Astrocyte (in vitro differentiated cells and primary cell): ENCODE data around the gene MYO16.

Experiments
- EZH2 ChIP-seq: IDR thresholded peaks from 2 replicates; pipeline ENCODE4 v1.6.1; 2012; ENCODE audit warnings: mild to moderate bottlenecking, low read length, inconsistent platforms; ENCODE audit not compliant: insufficient read depth
- TF ChIP-seq, protein P1 (sequence below): IDR thresholded peaks from 2 replicates; pipeline ENCODE4 v1.5.1; 2011; ENCODE audit warnings: low read depth, mild to moderate bottlenecking, inconsistent platforms, low read length, moderate library complexity; ENCODE audit not compliant: insufficient read depth

DNA sequence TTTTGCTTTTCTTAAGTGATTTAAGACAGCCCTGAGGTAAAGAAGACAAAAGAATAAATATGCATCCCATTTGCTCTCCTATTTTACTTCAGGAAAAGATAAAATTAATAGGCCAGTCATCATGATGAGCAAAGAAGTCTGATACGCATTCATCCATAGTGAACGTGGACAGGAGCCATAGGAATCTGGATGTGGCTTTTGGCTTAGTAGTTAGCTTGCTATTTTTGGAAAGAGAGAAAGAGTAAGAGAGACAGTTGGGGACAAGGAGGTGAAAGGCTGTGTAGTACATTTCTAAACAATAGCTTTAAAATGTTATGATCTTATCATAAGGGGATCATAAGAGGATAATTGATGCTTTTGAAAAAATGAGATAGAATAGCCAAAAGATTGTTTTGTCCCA, 611.7 kb downstream of the MYO16 start:
- TF ChIP-seq, protein P1, sequence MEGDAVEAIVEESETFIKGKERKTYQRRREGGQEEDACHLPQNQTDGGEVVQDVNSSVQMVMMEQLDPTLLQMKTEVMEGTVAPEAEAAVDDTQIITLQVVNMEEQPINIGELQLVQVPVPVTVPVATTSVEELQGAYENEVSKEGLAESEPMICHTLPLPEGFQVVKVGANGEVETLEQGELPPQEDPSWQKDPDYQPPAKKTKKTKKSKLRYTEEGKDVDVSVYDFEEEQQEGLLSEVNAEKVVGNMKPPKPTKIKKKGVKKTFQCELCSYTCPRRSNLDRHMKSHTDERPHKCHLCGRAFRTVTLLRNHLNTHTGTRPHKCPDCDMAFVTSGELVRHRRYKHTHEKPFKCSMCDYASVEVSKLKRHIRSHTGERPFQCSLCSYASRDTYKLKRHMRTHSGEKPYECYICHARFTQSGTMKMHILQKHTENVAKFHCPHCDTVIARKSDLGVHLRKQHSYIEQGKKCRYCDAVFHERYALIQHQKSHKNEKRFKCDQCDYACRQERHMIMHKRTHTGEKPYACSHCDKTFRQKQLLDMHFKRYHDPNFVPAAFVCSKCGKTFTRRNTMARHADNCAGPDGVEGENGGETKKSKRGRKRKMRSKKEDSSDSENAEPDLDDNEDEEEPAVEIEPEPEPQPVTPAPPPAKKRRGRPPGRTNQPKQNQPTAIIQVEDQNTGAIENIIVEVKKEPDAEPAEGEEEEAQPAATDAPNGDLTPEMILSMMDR, result no peak
- TF ChIP-seq EZH2, result no peak
